Measurements from ENCODE around the gene TAS2R40. TPM values are rescaled to one million over a fixed set of nuclear protein-coding genes. Genes with fewer than 3 reads are reported as not detected.
"Not testable (repeated sequence)": the region's sequence is repeated elsewhere in the genome, so short reads cannot be mapped to it uniquely, and the experiment has no call there.

Gene TAS2R40
- total RNA-seq, 1 donor from 2014 or later, result not detected

DNA sequence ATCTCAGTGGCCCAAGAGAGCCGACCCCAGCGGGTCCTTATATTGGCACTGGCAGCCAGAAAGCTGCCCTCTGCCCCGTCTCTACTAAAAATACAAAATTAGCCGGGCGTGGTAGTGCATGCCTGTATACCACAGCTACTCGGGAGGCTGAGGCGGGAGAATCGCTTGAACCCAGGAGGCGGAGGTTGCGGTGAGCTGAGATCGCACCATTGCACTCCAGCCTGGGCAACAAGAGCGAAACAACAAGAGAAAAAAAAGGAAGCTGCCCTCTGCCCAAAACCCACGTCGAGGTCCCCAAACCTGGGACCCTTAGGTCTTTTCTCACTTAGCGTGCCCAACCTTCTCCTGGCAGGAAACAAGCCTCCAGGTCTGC is 42.3 kb downstream of the TAS2R40 start:
- Mint-ChIP-seq H3K4me1 (peaks cover 47% of the 10 kb centered on the region), H3K36me3 (ENCODE audit: low read depth) (peaks cover 47% of the 10 kb centered on the region), H3K4me3 (peak overlapping the region; percentile 97), H3K27ac (peak overlapping the region; percentile 92)
- H3K27me3 Mint-ChIP-seq, DNase-seq, H3K9me3 Mint-ChIP-seq: not testable (repeated sequence)
- intact Hi-C loops (cut with micrococcal nuclease), result loop anchor here (2.0 kb wide), 1 partner anchor 37 kb away; no protein-coding TSS in a partner anchor

DNA sequence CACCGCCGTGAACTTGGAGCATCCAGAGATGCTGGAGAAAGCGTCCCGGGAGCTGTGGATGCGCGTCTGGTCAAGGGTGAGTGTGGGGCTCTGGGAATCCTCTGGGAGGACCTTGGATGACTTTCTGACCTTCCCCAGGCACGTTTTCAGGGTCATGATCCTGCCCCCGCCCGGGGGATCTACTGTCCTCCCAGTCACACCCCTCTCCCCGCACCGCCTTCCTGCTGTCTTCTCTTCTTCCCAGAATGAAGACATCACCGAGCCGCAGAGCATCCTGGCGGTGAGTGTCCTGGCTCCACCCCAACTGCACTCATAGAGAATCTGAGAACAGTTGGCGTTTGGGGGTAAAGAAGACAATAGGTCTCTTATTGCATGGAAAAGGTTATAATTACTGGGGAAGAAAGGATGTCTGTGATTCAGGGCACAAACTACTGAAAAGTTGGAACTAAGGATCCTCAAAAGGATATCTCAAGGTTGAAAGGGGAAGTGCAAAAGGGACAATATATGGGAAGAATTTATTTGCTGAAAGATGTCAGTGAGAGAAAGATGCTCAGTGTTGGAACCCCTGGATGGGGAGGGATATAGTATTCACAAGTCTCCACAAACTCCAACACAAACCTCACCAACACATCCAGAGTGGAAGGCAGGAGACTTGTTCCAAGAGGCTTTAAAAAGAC is 43.3 kb downstream of the TAS2R40 start:
- Mint-ChIP-seq H3K4me3 (peak overlapping the region; percentile 97), H3K9me3 (peaks cover 4% of the 10 kb centered on the region), H3K27me3 (no peaks in the 10 kb centered on the region), H3K4me1 (peaks cover 47% of the 10 kb centered on the region), H3K36me3 (ENCODE audit: low read depth) (peaks cover 56% of the 10 kb centered on the region), H3K27ac (peak overlapping the region; percentile 92)
- DNase-seq, result no peak
- intact Hi-C loops (cut with micrococcal nuclease), result loop anchor here (2.0 kb wide), 1 partner anchor 36 kb away; no protein-coding TSS in a partner anchor

DNA sequence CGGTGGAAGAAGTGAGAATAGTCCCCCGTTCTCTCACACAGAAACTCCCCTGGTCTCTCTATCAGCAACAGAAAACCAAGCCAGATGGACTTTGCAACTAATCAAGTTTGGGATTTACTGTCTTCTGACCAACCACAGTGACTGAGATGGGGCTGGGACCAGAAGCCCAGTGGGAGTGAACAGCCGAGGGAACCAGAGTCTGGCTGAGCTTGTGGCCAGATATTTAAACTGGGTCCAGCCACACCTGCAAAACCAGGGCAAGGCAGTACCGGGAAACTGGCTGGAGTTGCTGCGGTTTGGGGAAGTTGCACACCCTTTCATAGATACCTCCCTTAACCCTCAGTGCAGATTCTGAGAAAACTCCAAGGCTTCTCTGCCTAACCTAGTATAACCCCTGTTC is 47.4 kb downstream of the TAS2R40 start:
- Mint-ChIP-seq H3K27me3 (no peaks in the 10 kb centered on the region), H3K36me3 (ENCODE audit: low read depth) (peaks cover 70% of the 10 kb centered on the region), H3K4me1 (peaks cover 50% of the 10 kb centered on the region), H3K9me3 (no peaks in the 10 kb centered on the region), H3K27ac (peak overlapping the region; percentile 53), H3K4me3 (no peak overlapping the region)
- peak; percentile 48 for DNase-seq
- intact Hi-C loops (cut with micrococcal nuclease), result no loop called here

GRCh38 chr7:143271240-143271639 is 49.4 kb downstream of the TAS2R40 start:
- Mint-ChIP-seq H3K36me3 (ENCODE audit: low read depth) (peaks cover 53% of the 10 kb centered on the region), H3K27ac (peak overlapping the region; percentile 25), H3K4me1 (peaks cover 35% of the 10 kb centered on the region), H3K27me3 (no peaks in the 10 kb centered on the region), H3K4me3 (no peak overlapping the region), H3K9me3 (no peaks in the 10 kb centered on the region)
- DNase-seq, result no peak
- intact Hi-C loops (cut with micrococcal nuclease), result no loop called here

Other genes with a start within 250 kb of the TAS2R40 start
- not detected in 2 replicates for gene OR9A2, start 194.9 kb upstream of the TAS2R40 start, total RNA-seq
- not detected in 2 replicates for gene OR6V1, start 169.7 kb upstream of the TAS2R40 start, total RNA-seq
- not detected in 2 replicates for gene PIP, start 90.0 kb upstream of the TAS2R40 start, total RNA-seq
- gene TAS2R39, start 38.6 kb upstream of the TAS2R40 start, total RNA-seq, result not detected in 2 replicates
- gene GSTK1, start 41.4 kb downstream of the TAS2R40 start, total RNA-seq, result 138 and 142 TPM in 2 replicates
- 0.38 and 0.42 TPM in 2 replicates for gene TMEM139, start 62.9 kb downstream of the TAS2R40 start, total RNA-seq
- 99.1 and 110 TPM in 2 replicates for gene CASP2, start 66.3 kb downstream of the TAS2R40 start, total RNA-seq
- not detected in 2 replicates for gene CLCN1, start 94.1 kb downstream of the TAS2R40 start, total RNA-seq
- 0.37 and 0.45 TPM in 2 replicates for gene FAM131B, start 140.7 kb downstream of the TAS2R40 start, total RNA-seq
- gene ZYX, start 159.3 kb downstream of the TAS2R40 start, total RNA-seq, result 85.8 and 89.7 TPM in 2 replicates
- gene EPHA1, start 186.8 kb downstream of the TAS2R40 start, total RNA-seq, result 0.09 and 0.26 TPM in 2 replicates
- not detected in 2 replicates for gene TAS2R60, start 221.4 kb downstream of the TAS2R40 start, total RNA-seq

All from activated CD4-positive, alpha-beta T cell treated with anti-CD3 and anti-CD28 coated beads, Interleukin-2, amount 10 ng/mL, durations not matched to agents 24 days and 14 days (primary cell).